ENCODE results near the gene PCDHB12.
A peak's percentile ranks its signal among the peaks of the same experiment; 100 is the strongest.
"Not testable (repeated sequence)": the region's sequence is repeated elsewhere in the genome, so short reads cannot be mapped to it uniquely, and the experiment has no call there.

Gene PCDHB12

GRCh38 chr5:141208478-141208877 is at the start of gene PCDHB12:
Gene PCDHB12 (plus strand): TSS chr5:141208719. CDS start chr5:141208908, 189 bp downstream.
- DNase-seq = no peak

DNA sequence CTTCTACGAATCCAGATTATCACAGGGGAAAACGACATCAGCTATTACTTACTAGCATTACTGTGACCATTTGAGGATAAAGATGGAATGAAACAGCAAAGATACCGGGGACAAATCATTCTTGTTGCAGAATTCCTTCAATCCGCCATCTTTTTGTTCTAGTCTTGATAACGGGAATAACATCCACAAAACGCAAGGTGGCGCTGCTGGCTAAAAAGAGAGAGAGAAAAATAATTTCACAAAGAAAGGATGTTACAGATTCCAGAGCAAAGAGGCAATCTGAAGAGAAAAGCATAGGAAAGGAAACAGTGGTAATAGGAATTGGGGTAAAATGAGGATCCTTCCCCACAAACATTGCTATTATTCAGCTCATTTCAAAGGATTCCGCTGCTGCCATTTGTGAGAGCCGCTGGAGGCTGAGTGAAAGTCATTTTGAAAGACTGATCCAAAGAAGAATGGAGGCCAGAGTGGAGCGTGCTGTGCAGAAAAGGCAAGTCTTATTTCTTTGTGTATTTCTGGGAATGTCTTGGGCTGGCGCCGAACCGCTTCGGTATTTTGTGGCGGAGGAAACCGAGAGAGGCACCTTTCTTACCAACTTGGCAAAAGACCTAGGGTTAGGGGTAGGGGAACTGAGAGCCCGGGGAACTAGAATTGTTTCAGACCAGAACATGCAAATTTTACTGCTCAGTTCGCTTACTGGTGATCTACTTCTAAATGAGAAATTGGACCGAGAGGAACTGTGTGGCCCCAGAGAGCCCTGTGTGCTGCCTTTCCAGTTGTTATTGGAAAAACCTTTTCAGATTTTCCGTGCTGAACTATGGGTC is 35.9 kb upstream of the PCDHB12 start, which contains the start of gene PCDHB7:
Gene PCDHB7, plus strand, starts transcription at position 264 of the 824 bp plus-strand sequence. Its CDS starts 192 bp downstream, at position 456.
- no peak for DNase-seq

GRCh38 chr5:141174291-141175104 is 34.0 kb upstream of the PCDHB12 start:
- not testable (repeated sequence) for DNase-seq

DNA sequence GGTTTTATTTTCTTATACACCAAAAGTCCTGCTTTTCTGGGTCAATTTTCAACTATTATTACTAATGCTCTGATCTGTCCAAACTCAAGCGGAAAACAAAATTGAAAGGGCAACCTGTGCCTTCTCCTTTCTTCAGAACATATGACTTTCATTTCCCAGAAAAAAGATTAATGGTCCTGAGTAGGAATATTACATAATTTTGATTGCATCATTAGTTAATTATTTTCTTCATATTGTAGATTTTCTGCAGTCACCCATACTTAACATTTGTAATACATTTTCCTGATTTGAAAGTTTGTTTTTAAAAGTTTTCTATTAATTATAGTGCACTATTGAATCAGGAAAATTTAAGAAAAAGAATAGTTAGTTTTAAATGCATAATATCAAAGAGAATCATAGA is 32.6 kb upstream of the PCDHB12 start:
- DNase-seq = no peak

DNA sequence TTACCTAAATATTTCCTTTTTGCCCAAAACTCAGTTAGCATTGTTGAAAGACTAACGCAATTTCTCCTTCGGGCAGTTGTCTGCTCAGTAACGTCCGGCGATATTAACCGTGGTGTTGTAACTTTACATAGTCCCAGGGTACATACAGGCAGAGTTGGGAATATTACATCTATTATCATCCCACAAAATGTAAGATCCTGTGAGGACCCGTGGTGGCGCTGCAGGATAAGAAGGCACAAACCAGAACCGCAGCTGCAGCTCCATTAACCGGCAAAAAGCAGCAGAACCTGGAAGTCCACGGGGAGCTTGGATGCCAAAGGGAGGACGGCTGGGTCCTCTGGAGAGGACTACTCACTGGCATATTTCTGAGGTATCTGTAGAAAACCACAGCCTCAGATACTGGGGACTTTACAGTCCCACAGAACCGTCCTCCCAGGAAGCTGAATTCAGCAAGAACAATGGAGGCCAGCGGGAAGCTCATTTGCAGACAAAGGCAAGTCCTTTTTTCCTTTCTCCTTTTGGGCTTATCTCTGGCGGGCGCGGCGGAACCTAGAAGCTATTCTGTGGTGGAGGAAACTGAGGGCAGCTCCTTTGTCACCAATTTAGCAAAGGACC is 30.8 kb upstream of the PCDHB12 start, which contains the start of gene PCDHB8:
Gene PCDHB8, plus strand, starts transcription at position 214 of the 615 bp plus-strand sequence. Its CDS starts 245 bp downstream, at position 459.
- peak; percentile 60 for DNase-seq

- DNase-seq = not testable (repeated sequence)
These were observed 29.1 kb upstream of the PCDHB12 start for GRCh38 chr5:141179371-141179770.

DNA sequence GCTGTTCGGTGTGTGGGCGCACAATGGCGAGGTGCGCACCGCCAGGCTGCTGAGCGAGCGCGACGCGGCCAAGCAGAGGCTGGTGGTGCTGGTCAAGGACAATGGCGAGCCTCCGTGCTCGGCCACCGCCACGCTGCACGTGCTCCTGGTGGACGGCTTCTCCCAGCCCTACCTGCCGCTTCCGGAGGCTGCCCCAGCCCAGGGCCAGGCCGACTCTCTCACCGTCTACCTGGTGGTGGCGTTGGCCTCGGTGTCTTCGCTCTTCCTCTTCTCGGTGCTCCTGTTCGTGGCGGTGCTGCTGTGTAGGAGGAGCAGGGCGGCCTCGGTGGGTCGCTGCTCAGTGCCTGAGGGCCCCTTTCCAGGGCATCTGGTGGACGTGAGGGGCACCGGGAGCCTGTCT is 28.6 kb upstream of the PCDHB12 start:
- not testable (repeated sequence) for DNase-seq

DNA sequence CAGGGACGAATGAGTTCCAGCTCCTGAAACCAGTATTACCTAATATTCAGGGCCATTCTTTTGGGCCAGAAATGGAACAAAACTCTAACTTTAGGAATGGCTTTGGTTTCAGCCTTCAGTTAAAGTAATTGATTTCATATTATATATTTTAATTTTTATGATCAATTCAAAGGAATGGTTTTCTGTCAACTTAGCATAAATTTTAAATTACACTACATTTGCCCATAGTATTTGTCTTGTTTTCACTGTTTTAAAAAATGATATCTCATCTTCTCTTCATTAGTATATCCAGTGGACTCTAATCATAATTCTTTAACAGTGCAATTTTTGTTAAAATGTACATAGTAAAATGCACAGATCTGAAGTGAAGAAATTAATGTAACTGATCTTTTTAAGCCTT is 28.2 kb upstream of the PCDHB12 start:
- no peak for DNase-seq

- no peak for DNase-seq
These were observed 26.3 kb upstream of the PCDHB12 start, which contains the start of gene PCDHB16 for GRCh38 chr5:141182248-141182647. Gene PCDHB16 (plus strand): TSS chr5:141182387. CDS start chr5:141182560, 173 bp downstream.

DNA sequence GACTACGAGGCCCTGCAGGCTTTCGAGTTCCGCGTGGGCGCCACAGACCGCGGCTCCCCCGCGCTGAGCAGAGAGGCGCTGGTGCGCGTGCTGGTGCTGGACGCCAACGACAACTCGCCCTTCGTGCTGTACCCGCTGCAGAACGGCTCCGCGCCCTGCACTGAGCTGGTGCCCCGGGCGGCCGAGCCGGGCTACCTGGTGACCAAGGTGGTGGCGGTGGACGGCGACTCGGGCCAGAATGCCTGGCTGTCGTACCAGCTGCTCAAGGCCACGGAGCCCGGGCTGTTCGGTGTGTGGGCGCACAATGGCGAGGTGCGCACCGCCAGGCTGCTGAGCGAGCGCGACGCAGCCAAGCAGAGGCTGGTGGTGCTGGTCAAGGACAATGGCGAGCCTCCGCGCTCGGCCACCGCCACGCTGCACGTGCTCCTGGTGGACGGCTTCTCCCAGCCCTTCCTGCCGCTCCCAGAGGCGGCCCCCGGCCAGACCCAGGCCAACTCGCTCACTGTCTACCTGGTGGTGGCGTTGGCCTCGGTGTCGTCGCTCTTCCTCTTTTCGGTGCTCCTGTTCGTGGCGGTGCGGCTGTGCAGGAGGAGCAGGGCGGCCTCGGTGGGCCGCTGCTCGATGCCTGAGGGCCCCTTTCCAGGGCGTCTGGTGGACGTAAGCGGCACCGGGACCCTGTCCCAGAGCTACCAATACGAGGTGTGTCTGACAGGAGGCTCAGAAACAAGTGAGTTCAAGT is 24.2 kb upstream of the PCDHB12 start:
- not testable (repeated sequence) for DNase-seq

GRCh38 chr5:141186897-141187512 is 21.5 kb upstream of the PCDHB12 start, which contains the start of gene PCDHB9:
Gene PCDHB9 (plus strand): TSS chr5:141187161. CDS start chr5:141187319, 158 bp downstream.
- DNase-seq = no peak

GRCh38 chr5:141188682-141189081 is 19.8 kb upstream of the PCDHB12 start:
- DNase-seq = not testable (repeated sequence)

DNA sequence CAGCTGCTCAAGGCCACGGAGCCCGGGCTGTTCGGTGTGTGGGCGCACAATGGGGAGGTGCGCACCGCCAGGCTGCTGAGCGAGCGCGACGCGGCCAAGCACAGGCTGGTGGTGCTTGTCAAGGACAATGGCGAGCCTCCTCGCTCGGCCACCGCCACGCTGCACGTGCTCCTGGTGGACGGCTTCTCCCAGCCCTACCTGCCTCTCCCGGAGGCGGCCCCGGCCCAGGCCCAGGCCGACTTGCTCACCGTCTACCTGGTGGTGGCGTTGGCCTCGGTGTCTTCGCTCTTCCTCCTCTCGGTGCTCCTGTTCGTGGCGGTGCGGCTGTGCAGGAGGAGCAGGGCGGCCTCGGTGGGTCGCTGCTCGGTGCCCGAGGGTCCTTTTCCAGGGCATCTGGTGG is 19.4 kb upstream of the PCDHB12 start:
- not testable (repeated sequence) for DNase-seq

DNA sequence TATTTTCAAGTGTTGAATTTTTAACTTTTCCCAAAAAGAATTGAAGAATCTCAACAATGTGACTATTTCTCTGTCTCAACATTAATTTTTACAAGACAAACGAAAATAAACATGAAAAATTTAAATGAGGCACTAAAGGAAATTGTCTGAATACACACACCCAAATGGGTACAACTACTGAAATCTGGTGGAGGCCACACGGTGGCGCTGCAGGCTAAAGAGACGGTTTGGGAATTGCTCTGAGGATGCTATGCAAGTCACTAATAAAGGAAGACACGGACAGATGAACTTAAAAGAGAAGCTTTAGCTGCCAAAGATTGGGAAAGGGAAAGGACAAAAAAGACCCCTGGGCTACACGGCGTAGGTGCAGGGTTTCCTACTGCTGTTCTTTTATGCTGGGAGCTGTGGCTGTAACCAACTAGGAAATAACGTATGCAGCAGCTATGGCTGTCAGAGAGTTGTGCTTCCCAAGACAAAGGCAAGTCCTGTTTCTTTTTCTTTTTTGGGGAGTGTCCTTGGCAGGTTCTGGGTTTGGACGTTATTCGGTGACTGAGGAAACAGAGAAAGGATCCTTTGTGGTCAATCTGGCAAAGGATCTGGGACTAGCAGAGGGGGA is 16.3 kb upstream of the PCDHB12 start, which contains the start of gene PCDHB10:
Gene PCDHB10, plus strand, starts transcription at position 244 of the 616 bp plus-strand sequence. Its CDS starts 200 bp downstream, at position 444.
- no peak for DNase-seq

DNA sequence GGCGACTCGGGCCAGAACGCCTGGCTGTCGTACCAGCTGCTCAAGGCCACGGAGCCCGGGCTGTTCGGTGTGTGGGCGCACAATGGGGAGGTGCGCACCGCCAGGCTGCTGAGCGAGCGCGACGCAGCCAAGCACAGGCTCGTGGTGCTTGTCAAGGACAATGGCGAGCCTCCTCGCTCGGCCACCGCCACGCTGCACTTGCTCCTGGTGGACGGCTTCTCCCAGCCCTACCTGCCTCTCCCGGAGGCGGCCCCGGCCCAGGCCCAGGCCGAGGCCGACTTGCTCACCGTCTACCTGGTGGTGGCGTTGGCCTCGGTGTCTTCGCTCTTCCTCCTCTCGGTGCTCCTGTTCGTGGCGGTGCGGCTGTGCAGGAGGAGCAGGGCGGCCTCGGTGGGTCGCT is 14.2 kb upstream of the PCDHB12 start:
- not testable (repeated sequence) for DNase-seq

DNA sequence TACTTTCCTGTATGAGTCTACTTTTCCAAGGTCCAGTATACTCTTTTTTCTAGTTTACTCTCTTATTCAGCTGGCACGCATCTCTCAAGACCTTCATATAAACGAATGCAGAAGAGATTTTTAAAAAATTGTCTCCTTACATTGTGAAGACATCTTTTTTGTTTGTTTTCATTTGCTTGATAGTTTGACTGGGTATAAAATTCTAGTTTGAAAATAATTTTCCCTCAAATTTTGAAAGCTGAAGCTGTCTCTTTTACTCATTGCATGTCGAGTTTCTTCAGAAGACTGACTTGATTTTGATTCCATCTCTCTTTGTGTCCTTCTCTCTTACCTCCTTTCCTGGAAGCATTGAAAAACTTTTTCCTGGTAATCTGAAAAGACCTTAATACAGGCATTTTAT is 12.2 kb upstream of the PCDHB12 start:
- no peak for DNase-seq

GRCh38 chr5:141199359-141200235 is 8.9 kb upstream of the PCDHB12 start, which contains the start of gene PCDHB11:
Gene PCDHB11 (plus strand): TSS chr5:141199627. CDS start chr5:141199775, 148 bp downstream.
- peak; percentile 59 for DNase-seq

DNA sequence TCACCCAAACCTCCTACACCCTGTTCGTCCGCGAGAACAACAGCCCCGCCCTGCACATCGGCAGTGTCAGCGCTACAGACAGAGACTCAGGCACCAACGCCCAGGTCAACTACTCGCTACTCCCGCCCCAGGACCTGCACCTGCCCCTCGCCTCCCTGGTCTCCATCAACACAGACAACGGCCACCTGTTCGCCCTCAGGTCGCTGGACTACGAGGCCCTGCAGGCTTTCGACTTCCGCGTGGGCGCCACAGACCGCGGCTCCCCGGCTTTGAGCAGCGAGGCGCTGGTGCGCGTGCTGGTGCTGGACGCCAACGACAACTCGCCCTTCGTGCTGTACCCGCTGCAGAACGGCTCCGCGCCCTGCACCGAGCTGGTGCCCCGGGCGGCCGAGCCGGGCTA is 7.4 kb upstream of the PCDHB12 start:
- DNase-seq = not testable (repeated sequence)

DNA sequence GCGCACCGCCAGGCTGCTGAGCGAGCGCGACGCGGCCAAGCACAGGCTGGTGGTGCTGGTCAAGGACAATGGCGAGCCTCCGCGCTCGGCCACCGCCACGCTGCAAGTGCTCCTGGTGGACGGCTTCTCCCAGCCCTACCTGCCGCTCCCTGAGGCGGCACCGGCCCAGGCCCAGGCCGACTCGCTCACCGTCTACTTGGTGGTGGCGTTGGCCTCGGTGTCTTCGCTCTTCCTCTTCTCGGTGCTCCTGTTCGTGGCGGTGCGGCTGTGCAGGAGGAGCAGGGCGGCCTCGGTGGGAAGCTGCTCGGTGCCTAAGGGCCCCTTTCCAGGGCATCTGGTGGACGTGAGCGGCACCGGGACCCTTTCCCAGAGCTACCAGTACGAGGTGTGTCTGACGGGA is 6.9 kb upstream of the PCDHB12 start:
- DNase-seq = not testable (repeated sequence)

- not testable (repeated sequence) for DNase-seq
These were observed 1.8 kb downstream of the PCDHB12 start for GRCh38 chr5:141210281-141210680.
